H1 (cell line): ENCODE results near the gene ZFP90. TPM values are rescaled to one million over a fixed set of nuclear protein-coding genes. Genes with fewer than 3 reads are reported as not detected.

Experiments used
- ASH2L ChIP-seq: fragments of 200-600, 300-600 bp; sonication (generic); IDR thresholded peaks from one replicate; pipeline ENCODE4 v1.7.1; 2017; ENCODE audit warnings: low read length
- BACH1 ChIP-seq: IDR thresholded peaks from 2 replicates; pipeline ENCODE4 v1.6.1; 2012; ENCODE audit warnings: low read length, improper control_type of control experiment
- EZH2 ChIP-seq: fragments of 200-600 bp; sonication (generic); IDR thresholded peaks from 2 replicates; pipeline ENCODE4 v1.7.1; 2012; ENCODE audit warnings: low read depth, mild to moderate bottlenecking, moderate library complexity, low read length, inconsistent platforms; ENCODE audit not compliant: severe bottlenecking
- HDAC6 ChIP-seq: IDR thresholded peaks from one replicate; pipeline ENCODE4 v1.7.1; 2012; ENCODE audit warnings: low read depth, mild to moderate bottlenecking, inconsistent platforms, low read length, moderate library complexity
- KDM4A ChIP-seq: IDR thresholded peaks from one replicate; pipeline ENCODE4 v1.7.1; 2012; ENCODE audit warnings: low read depth, mild to moderate bottlenecking, moderate library complexity, low read length, inconsistent platforms; ENCODE audit not compliant: severe bottlenecking
- SAP30 ChIP-seq: fragments of 300-600 bp; sonication (generic); IDR thresholded peaks from 2 replicates; pipeline ENCODE4 v1.7.1; 2012; ENCODE audit warnings: low read length, moderate library complexity, mild to moderate bottlenecking, inconsistent platforms; ENCODE audit not compliant: insufficient read depth, insufficient replicate concordance
- TAF7 ChIP-seq: optimal IDR thresholded peaks from 2 replicates; pipeline ENCODE3; 2011; ENCODE audit warnings: low read depth, mild to moderate bottlenecking, inconsistent platforms, low read length, moderate library complexity, borderline replicate concordance
- TBP ChIP-seq: IDR thresholded peaks from 2 replicates; pipeline ENCODE4 v1.6.1; 2011; ENCODE audit warnings: low read depth, low read length, improper control_type of control experiment
- polyA plus RNA-seq, 7 experiments: library from polyadenylated mRNA; depleted of rRNA in 3 of 7; stranded (reverse) in 5 of 7; unstranded in 2 of 7; fragments of >200 nt in 5 of 7; fragments of 200-250 nt in 2 of 7; gene quantifications; 1 replicate in 5 of 7; 2 replicates in 1 of 7; 4 replicates in 1 of 7; pipeline versions ENCODE4 v1.2.1 to v1.2.3, GENCODE V29; 2011 to 2013; ENCODE audit warnings: missing spikeins in 2 of 7, mixed read lengths in 2 of 7
- total RNA-seq: library from RNA; stranded (reverse); fragmentation: NEBNext Ultra II Directional; extraction: Animal tissue kit (Norgen Biotek cat#: 25700); gene quantifications from 2 replicates; pipeline ENCODE4 v1.2.1, GENCODE V29; 2021
- TF ChIP-seq, protein P1 (sequence below): fragments of 300-600 bp; sonication (generic); IDR thresholded peaks from 2 replicates; pipeline ENCODE4 v1.7.1; 2012; ENCODE audit warnings: low read length, moderate library complexity, mild to moderate bottlenecking, inconsistent platforms; ENCODE audit not compliant: insufficient replicate concordance

ZFP90 gene
- total and polyA plus RNA-seq, 2 of the 8 experiments (the other 6 are each of a cell fraction or from before 2014, with no cell fraction given), result 10.3 to 19.1 TPM

DNA sequence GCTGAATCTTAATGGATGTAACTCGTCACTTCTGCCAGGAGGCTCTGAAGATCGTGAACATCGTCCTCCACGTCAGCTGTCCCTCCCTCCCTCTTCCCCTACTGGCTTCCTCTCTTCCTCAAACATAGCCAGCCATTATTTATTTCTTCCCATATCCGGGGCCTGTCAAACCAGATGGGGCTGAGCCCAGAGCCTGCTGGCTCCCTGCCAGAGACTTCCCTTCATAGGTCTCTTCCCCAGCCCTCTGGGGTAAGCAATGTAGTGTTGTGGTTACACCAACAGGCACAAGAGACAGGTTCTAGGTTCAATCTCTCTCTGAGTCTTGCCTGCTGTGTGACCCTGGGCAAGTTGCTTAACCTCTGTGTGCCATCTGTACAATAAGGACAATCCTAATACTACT, 40.1 kb upstream of the ZFP90 start (continued):
- TF ChIP-seq, protein P1, sequence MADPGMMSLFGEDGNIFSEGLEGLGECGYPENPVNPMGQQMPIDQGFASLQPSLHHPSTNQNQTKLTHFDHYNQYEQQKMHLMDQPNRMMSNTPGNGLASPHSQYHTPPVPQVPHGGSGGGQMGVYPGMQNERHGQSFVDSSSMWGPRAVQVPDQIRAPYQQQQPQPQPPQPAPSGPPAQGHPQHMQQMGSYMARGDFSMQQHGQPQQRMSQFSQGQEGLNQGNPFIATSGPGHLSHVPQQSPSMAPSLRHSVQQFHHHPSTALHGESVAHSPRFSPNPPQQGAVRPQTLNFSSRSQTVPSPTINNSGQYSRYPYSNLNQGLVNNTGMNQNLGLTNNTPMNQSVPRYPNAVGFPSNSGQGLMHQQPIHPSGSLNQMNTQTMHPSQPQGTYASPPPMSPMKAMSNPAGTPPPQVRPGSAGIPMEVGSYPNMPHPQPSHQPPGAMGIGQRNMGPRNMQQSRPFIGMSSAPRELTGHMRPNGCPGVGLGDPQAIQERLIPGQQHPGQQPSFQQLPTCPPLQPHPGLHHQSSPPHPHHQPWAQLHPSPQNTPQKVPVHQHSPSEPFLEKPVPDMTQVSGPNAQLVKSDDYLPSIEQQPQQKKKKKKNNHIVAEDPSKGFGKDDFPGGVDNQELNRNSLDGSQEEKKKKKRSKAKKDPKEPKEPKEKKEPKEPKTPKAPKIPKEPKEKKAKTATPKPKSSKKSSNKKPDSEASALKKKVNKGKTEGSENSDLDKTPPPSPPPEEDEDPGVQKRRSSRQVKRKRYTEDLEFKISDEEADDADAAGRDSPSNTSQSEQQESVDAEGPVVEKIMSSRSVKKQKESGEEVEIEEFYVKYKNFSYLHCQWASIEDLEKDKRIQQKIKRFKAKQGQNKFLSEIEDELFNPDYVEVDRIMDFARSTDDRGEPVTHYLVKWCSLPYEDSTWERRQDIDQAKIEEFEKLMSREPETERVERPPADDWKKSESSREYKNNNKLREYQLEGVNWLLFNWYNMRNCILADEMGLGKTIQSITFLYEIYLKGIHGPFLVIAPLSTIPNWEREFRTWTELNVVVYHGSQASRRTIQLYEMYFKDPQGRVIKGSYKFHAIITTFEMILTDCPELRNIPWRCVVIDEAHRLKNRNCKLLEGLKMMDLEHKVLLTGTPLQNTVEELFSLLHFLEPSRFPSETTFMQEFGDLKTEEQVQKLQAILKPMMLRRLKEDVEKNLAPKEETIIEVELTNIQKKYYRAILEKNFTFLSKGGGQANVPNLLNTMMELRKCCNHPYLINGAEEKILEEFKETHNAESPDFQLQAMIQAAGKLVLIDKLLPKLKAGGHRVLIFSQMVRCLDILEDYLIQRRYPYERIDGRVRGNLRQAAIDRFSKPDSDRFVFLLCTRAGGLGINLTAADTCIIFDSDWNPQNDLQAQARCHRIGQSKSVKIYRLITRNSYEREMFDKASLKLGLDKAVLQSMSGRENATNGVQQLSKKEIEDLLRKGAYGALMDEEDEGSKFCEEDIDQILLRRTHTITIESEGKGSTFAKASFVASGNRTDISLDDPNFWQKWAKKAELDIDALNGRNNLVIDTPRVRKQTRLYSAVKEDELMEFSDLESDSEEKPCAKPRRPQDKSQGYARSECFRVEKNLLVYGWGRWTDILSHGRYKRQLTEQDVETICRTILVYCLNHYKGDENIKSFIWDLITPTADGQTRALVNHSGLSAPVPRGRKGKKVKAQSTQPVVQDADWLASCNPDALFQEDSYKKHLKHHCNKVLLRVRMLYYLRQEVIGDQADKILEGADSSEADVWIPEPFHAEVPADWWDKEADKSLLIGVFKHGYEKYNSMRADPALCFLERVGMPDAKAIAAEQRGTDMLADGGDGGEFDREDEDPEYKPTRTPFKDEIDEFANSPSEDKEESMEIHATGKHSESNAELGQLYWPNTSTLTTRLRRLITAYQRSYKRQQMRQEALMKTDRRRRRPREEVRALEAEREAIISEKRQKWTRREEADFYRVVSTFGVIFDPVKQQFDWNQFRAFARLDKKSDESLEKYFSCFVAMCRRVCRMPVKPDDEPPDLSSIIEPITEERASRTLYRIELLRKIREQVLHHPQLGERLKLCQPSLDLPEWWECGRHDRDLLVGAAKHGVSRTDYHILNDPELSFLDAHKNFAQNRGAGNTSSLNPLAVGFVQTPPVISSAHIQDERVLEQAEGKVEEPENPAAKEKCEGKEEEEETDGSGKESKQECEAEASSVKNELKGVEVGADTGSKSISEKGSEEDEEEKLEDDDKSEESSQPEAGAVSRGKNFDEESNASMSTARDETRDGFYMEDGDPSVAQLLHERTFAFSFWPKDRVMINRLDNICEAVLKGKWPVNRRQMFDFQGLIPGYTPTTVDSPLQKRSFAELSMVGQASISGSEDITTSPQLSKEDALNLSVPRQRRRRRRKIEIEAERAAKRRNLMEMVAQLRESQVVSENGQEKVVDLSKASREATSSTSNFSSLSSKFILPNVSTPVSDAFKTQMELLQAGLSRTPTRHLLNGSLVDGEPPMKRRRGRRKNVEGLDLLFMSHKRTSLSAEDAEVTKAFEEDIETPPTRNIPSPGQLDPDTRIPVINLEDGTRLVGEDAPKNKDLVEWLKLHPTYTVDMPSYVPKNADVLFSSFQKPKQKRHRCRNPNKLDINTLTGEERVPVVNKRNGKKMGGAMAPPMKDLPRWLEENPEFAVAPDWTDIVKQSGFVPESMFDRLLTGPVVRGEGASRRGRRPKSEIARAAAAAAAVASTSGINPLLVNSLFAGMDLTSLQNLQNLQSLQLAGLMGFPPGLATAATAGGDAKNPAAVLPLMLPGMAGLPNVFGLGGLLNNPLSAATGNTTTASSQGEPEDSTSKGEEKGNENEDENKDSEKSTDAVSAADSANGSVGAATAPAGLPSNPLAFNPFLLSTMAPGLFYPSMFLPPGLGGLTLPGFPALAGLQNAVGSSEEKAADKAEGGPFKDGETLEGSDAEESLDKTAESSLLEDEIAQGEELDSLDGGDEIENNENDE, result no peak
- no peak for TF ChIP-seq TBP
- TF ChIP-seq SAP30, result no peak
- no peak for TF ChIP-seq EZH2
- TF ChIP-seq BACH1, result no peak
- no peak for TF ChIP-seq HDAC6
- TF ChIP-seq ASH2L, result no peak
- no peak for TF ChIP-seq KDM4A
- no peak for TF ChIP-seq TAF7
